HG02759 (cell line): ENCODE measurements around the gene TRPM8.

Source experiments
- ATAC-seq: cut with Tn5 transposase; IDR thresholded peaks from one replicate; pipeline ENCODE4 v1.9.1; 2021; ENCODE audit warnings: mild to moderate bottlenecking, moderate library complexity; ENCODE audit not compliant: unreplicated experiment

The TRPM8 gene

GRCh38 chr2:234033174-234033573 is 116.0 kb downstream of the TRPM8 start:
- no peak for ATAC-seq

GRCh38 chr2:234033885-234034284 is 116.7 kb downstream of the TRPM8 start:
- no peak for ATAC-seq

- no peak for ATAC-seq
Measured at GRCh38 chr2:234038076-234038802, 121.1 kb downstream of the TRPM8 start.

- no peak for ATAC-seq
Measured at GRCh38 chr2:234044157-234044556, 127.0 kb downstream of the TRPM8 start.

GRCh38 chr2:234046521-234046920 is 129.3 kb downstream of the TRPM8 start:
- ATAC-seq = no peak

GRCh38 chr2:234047361-234047760 is 130.2 kb downstream of the TRPM8 start:
- ATAC-seq = no peak

- no peak for ATAC-seq
Measured at GRCh38 chr2:234048049-234048448, 130.9 kb downstream of the TRPM8 start.

- no peak for ATAC-seq
Measured at GRCh38 chr2:234050455-234051135, 133.4 kb downstream of the TRPM8 start, which contains the start of gene SPP2. SPP2 (plus strand) TSS chr2:234050702; CDS start chr2:234050787, 85 bp downstream.

- no peak for ATAC-seq
Measured at GRCh38 chr2:234051374-234052070, 134.3 kb downstream of the TRPM8 start.

- ATAC-seq = no peak
Measured at GRCh38 chr2:234058881-234059280, 141.7 kb downstream of the TRPM8 start.

GRCh38 chr2:234060236-234060635 is 143.1 kb downstream of the TRPM8 start:
- ATAC-seq = no peak

GRCh38 chr2:234061624-234062257 is 144.6 kb downstream of the TRPM8 start:
- ATAC-seq = no peak

- ATAC-seq = no peak
Measured at GRCh38 chr2:234066587-234066986, 149.4 kb downstream of the TRPM8 start.
